Type B pancreatic cell (in vitro differentiated cells): Measurements from ENCODE around the gene TBC1D21. TPM values are rescaled to one million over a fixed set of nuclear protein-coding genes. Genes with fewer than 3 reads are reported as not detected.

ENCODE experiments used
- DNase-seq: peaks from one replicate; pipeline ENCODE4 v3.0.0; 2021; ENCODE audit warnings: mixed read lengths; ENCODE audit not compliant: unreplicated experiment; ENCODE audit errors: extremely low spot score
- H3K27ac Mint-ChIP-seq: 2 replicates; pipeline ENCODE4 v1.8.0; 2021; ENCODE audit warnings: mild to moderate bottlenecking, mixed read lengths
- H3K27me3 Mint-ChIP-seq: 2 replicates; pipeline ENCODE4 v1.8.0; 2021; ENCODE audit warnings: mixed read lengths
- H3K36me3 Mint-ChIP-seq: 2 replicates; pipeline ENCODE4 v1.8.0; 2021; ENCODE audit warnings: mixed read lengths
- H3K4me1 Mint-ChIP-seq: one replicate; pipeline ENCODE4 v1.8.0; 2021; ENCODE audit warnings: mixed read lengths; ENCODE audit not compliant: unreplicated experiment
- H3K4me3 Mint-ChIP-seq: 2 replicates; pipeline ENCODE4 v1.8.0; 2021; ENCODE audit warnings: mild to moderate bottlenecking, mixed read lengths
- H3K9me3 Mint-ChIP-seq: 2 replicates; pipeline ENCODE4 v1.8.0; 2021; ENCODE audit warnings: mixed read lengths
- CTCF ChIP-seq: fragments of 200-600 bp; sonication (generic); conservative IDR thresholded peaks from 2 replicates; pipeline ENCODE4 v1.5.0; 2021; ENCODE audit warnings: antibody characterized with exemption, mild to moderate bottlenecking
- total RNA-seq: library from RNA; stranded (reverse); gene quantifications from 2 replicates; pipeline ENCODE4 v1.2.1, GENCODE V29; 2021; ENCODE audit warnings: low replicate concordance

Gene TBC1D21
- total RNA-seq, 1 donor from 2014 or later, result not detected

DNA sequence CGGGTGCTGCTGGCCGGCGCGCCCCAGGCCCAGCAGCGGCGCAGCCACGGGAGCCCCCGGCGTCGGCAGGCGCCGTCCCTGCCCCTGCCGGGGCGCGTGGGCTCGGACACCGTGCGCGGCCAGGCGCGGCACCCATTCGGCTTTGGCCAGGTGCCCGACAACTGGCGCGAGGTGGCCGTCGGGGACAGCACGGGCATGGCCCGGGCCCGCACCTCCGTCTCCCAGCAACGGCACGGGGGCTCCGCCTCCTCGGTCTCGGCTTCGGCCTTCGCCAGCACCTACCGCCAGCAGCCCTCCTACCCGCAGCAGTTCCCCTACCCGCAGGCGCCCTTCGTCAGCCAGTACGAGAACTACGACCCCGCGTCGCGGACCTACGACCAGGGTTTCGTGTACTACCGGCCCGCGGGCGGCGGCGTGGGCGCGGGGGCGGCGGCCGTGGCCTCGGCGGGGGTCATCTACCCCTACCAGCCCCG lies 53.7 kb downstream of the TBC1D21 start:
- no peak for DNase-seq
- H3K4me3 Mint-ChIP-seq, result peak overlapping the region; percentile 52
- TF ChIP-seq CTCF, result no peak
- peaks cover 10% of the 10 kb centered on the region for H3K27me3 Mint-ChIP-seq
- H3K9me3 Mint-ChIP-seq, result no peaks in the 10 kb centered on the region
- H3K27ac Mint-ChIP-seq, result no peak overlapping the region
- H3K36me3 Mint-ChIP-seq, result no peaks in the 10 kb centered on the region
- peaks cover 32% of the 10 kb centered on the region for H3K4me1 Mint-ChIP-seq

DNA sequence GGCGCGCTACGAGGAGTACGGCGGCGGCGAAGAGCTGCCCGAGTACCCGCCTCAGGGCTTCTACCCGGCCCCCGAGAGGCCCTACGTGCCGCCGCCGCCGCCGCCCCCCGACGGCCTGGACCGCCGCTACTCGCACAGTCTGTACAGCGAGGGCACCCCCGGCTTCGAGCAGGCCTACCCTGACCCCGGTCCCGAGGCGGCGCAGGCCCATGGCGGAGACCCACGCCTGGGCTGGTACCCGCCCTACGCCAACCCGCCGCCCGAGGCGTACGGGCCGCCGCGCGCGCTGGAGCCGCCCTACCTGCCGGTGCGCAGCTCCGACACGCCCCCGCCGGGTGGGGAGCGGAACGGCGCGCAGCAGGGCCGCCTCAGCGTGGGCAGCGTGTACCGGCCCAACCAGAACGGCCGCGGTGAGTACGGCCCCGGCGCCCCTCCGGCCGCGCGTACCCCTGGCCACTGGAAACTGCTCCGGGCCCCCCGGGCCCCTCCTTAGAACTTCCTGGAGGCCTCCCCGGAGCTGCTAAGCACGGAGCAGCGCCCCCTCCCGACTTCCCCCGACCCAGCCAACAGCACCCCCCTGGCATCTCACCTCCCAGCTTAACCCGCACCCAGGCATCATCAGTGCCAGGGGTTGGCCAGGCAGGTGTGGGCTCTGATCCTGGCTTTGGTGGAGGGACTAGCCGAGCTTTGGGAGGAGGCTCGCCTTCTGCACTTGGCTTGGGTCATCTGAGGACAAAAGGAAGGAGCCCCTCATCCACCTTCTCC lies 54.3 kb downstream of the TBC1D21 start:
- DNase-seq, result peak; percentile 83
- Mint-ChIP-seq H3K4me1 (peaks cover 32% of the 10 kb centered on the region), H3K27me3 (peaks cover 10% of the 10 kb centered on the region), H3K9me3 (no peaks in the 10 kb centered on the region), H3K4me3 (peak overlapping the region; percentile 82), H3K27ac (peak overlapping the region; percentile 3), H3K36me3 (no peaks in the 10 kb centered on the region)
- peak; percentile 62 for TF ChIP-seq CTCF

- Mint-ChIP-seq H3K4me3 (peak overlapping the region; percentile 82), H3K27me3 (peaks cover 10% of the 10 kb centered on the region), H3K27ac (peak overlapping the region; percentile 3), H3K9me3 (no peaks in the 10 kb centered on the region), H3K4me1 (peaks cover 28% of the 10 kb centered on the region), H3K36me3 (no peaks in the 10 kb centered on the region)
- DNase-seq, result no peak
- no peak for TF ChIP-seq CTCF
Observed at GRCh38 chr15:73928241-73928579, 54.8 kb downstream of the TBC1D21 start.

DNA sequence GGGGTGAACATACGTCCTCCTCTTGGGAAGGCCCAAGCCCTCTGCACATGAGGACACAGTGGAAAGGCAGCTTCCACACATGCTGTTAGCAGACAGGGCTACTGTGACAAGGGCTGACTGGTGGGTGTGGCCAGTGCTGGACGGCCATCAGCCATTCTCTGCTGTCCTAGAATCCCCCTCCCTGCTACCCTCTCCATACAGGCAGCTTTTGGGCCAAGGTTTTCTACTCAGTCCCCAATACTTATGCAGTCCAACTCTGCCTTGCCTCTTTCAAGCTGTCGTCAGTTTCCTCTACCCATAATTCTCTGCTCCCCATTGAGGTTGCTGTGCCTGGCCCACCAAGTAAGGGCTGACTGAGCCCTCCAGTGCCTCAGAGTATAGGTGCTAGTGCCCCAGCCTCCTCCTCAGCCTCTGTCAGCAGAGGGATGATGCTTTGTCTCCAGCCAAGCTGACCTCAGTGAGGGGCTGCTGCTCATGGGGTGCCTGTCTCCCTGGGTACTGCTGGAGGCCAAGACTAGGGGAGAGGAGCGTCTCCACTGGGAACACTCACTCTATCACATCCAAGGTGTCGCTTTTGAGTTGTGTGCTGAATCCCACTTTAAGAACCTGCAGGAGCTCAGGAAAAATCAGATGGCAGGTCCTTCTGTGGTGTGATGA lies 55.7 kb downstream of the TBC1D21 start:
- Mint-ChIP-seq H3K27ac (no peak overlapping the region), H3K4me1 (peaks cover 19% of the 10 kb centered on the region), H3K9me3 (no peaks in the 10 kb centered on the region), H3K27me3 (peaks cover 10% of the 10 kb centered on the region), H3K4me3 (peak overlapping the region; percentile 85), H3K36me3 (no peaks in the 10 kb centered on the region)
- DNase-seq, result no peak
- no peak for TF ChIP-seq CTCF

DNA sequence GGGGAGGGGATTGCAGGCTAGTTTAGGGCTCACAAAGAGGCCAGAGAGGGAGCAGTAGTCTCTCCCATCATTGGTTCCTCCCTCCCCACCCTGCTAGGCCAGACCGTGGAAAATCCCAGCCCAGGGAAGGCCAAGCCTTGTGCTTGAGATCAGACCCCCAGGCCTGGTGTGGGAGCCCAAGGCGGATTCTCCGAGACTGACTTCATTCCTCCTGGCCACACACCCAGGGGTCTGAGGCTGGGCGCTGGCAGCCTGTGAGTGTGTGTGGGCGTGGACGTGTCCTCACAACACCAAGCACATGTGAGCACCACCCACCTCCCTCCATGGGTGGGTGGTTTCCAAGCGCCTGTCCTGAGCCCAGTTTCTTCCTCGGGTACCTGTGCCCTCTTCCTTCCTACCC lies 57.0 kb downstream of the TBC1D21 start:
- peaks cover 17% of the 10 kb centered on the region for H3K4me1 Mint-ChIP-seq
- no peak overlapping the region for H3K27ac Mint-ChIP-seq
- no peak overlapping the region for H3K4me3 Mint-ChIP-seq
- DNase-seq, result no peak
- peaks cover 10% of the 10 kb centered on the region for H3K27me3 Mint-ChIP-seq
- no peak for TF ChIP-seq CTCF
- H3K9me3 Mint-ChIP-seq, result no peaks in the 10 kb centered on the region
- H3K36me3 Mint-ChIP-seq, result no peaks in the 10 kb centered on the region
